Erythroblast (primary cell): ENCODE data around the gene NUDT16L1.

Experiments used
- GATA1 ChIP-seq: IDR thresholded peaks from 2 replicates; pipeline ENCODE4 v1.6.1; 2011; ENCODE audit warnings: low read depth, mild to moderate bottlenecking, control low read depth, low read length, moderate library complexity
- POLR2A ChIP-seq: IDR thresholded peaks from 2 replicates; pipeline ENCODE4 v1.6.1; 2011; ENCODE audit warnings: mild to moderate bottlenecking, low read length

- TF ChIP-seq POLR2A (no peak), GATA1 (no peak)
These were observed 737 bp downstream of the NUDT16L1 start for GRCh38 chr16:4693956-4694641.
